Kidney epithelial cell (primary cell): ENCODE results near the gene TBL1XR1. TPM values are rescaled to one million over a fixed set of nuclear protein-coding genes. Genes with fewer than 3 reads are reported as not detected.

ENCODE experiments used
- DNase-seq: peaks from one replicate; pipeline ENCODE4 v3.0.0-alpha.2; 2010; ENCODE audit warnings: low read depth
- H3K27me3 ChIP-seq: 2 replicates; pipeline ENCODE4 v1.6.0; 2011; ENCODE audit warnings: low read length; ENCODE audit not compliant: control insufficient read depth, insufficient read depth
- H3K36me3 ChIP-seq: 2 replicates; pipeline ENCODE4 v1.5.1; 2011; ENCODE audit warnings: low read length; ENCODE audit not compliant: control insufficient read depth, insufficient read depth
- H3K4me3 ChIP-seq: 2 replicates; pipeline ENCODE4 v1.5.1; 2011; ENCODE audit warnings: low read depth, mild to moderate bottlenecking, control low read depth, low read length
- CTCF ChIP-seq: IDR thresholded peaks from 2 replicates; pipeline ENCODE4 v1.5.1; 2011; ENCODE audit warnings: mild to moderate bottlenecking, moderate library complexity, low read length, control low read depth, inconsistent platforms; ENCODE audit not compliant: insufficient read depth, poor library complexity, severe bottlenecking
- total RNA-seq: library from RNA; depleted of rRNA; stranded (reverse); fragments of >200 nt; gene quantifications from 2 replicates; pipeline ENCODE4 v1.2.3, GENCODE V29; 2015

TBL1XR1 gene
- total RNA-seq, 1 donor from 2014 or later = 81.4 TPM

GRCh38 chr3:177035676-177036075, 161.6 kb downstream of the TBL1XR1 start:
- no peak for TF ChIP-seq CTCF
- DNase-seq = no peak
- Histone ChIP-seq H3K27me3 (no peaks in the 10 kb centered on the region), H3K36me3 (no peaks in the 10 kb centered on the region), H3K4me3 (no peak overlapping the region)

GRCh38 chr3:177034832-177035475, 162.3 kb downstream of the TBL1XR1 start:
- no peak for TF ChIP-seq CTCF
- Histone ChIP-seq H3K36me3 (no peaks in the 10 kb centered on the region), H3K27me3 (no peaks in the 10 kb centered on the region), H3K4me3 (no peak overlapping the region)
- no peak for DNase-seq

GRCh38 chr3:177026505-177027277, 170.6 kb downstream of the TBL1XR1 start:
- Histone ChIP-seq H3K4me3 (no peak overlapping the region), H3K27me3 (no peaks in the 10 kb centered on the region), H3K36me3 (no peaks in the 10 kb centered on the region)
- TF ChIP-seq CTCF = no peak
- DNase-seq = no peak

- no peak for DNase-seq
- no peaks in the 10 kb centered on the region for H3K27me3 ChIP-seq
- H3K36me3 ChIP-seq = no peaks in the 10 kb centered on the region
- H3K4me3 ChIP-seq = no peak overlapping the region
- TF ChIP-seq CTCF = no peak
These were observed 181.4 kb downstream of the TBL1XR1 start for GRCh38 chr3:177015881-177016280.

- TF ChIP-seq CTCF = no peak
- no peak overlapping the region for H3K4me3 ChIP-seq
- DNase-seq = no peak
- no peaks in the 10 kb centered on the region for H3K36me3 ChIP-seq
- no peaks in the 10 kb centered on the region for H3K27me3 ChIP-seq
These were observed 183.5 kb downstream of the TBL1XR1 start for GRCh38 chr3:177013681-177014280.
